SK-N-SH treated with all-trans-retinoic acid at 6 μM for 48 hours (cell line): ENCODE data around the gene CD4.

Experiments used
- ATAC-seq: fragments of 200-7000 bp; cut with Tn5 transposase; 3 replicates; pipeline ENCODE4 v1.9.1; 2020; ENCODE audit warnings: mild to moderate bottlenecking, moderate library complexity
- ARNTL ChIP-seq: fragments of 450-650 bp; formaldehyde crosslinking; IDR thresholded peaks from 2 replicates; pipeline ENCODE4 v1.5.0; 2020; ENCODE audit warnings: low read depth, mild to moderate bottlenecking, moderate library complexity, borderline replicate concordance
- BACH2 ChIP-seq: fragments of 250-450 bp; sonication (Bioruptor Pico); IDR thresholded peaks from 2 replicates; pipeline ENCODE4 v1.9.0; 2021; ENCODE audit warnings: mild to moderate bottlenecking, borderline replicate concordance
- CREB5 ChIP-seq: fragments of 250-450 bp; sonication (Bioruptor Pico); IDR thresholded peaks from 2 replicates; pipeline ENCODE4 v1.5.1; 2020; ENCODE audit warnings: low read depth, mild to moderate bottlenecking, moderate library complexity
- CSDC2 ChIP-seq: fragments of 250-450 bp; sonication (Bioruptor Pico); IDR thresholded peaks from 2 replicates; pipeline ENCODE4 v1.5.0; 2020; ENCODE audit warnings: mild to moderate bottlenecking, moderate library complexity
- ESRRG ChIP-seq: fragments of 250-450 bp; sonication (Bioruptor Pico); IDR thresholded peaks from 2 replicates; pipeline ENCODE4 v1.6.1; 2021; ENCODE audit warnings: mild to moderate bottlenecking
- ISL1 ChIP-seq: fragments of 250-450 bp; sonication (Bioruptor Pico); IDR thresholded peaks from 2 replicates; pipeline ENCODE4 v2.1.2; 2022; ENCODE audit warnings: mild to moderate bottlenecking, moderate library complexity
- OSR1 ChIP-seq: fragments of 250-450 bp; sonication (Bioruptor Pico); IDR thresholded peaks from 2 replicates; pipeline ENCODE4 v1.8.0; 2022; ENCODE audit warnings: moderate library complexity, mild to moderate bottlenecking, inconsistent platforms
- PATZ1 ChIP-seq: fragments of 250-450 bp; sonication (Bioruptor Pico); IDR thresholded peaks from 2 replicates; pipeline ENCODE4 v1.8.0; 2020; ENCODE audit warnings: mild to moderate bottlenecking, moderate library complexity, borderline replicate concordance
- PPARA ChIP-seq: fragments of 250-450 bp; sonication (Bioruptor Pico); IDR thresholded peaks from 2 replicates; pipeline ENCODE4 v1.5.0; 2020; ENCODE audit warnings: mild to moderate bottlenecking, borderline replicate concordance
- RARB ChIP-seq: fragments of 250-450 bp; sonication (Bioruptor Pico); IDR thresholded peaks from 2 replicates; pipeline ENCODE4 v1.8.0; 2021; ENCODE audit warnings: mild to moderate bottlenecking, moderate library complexity
- SNAI2 ChIP-seq: fragments of 250-450 bp; sonication (Bioruptor Pico); IDR thresholded peaks from 2 replicates; pipeline ENCODE4 v1.5.0; 2020; ENCODE audit warnings: mild to moderate bottlenecking, moderate library complexity
- TCF4 ChIP-seq: fragments of 250-450 bp; sonication (Bioruptor Pico); IDR thresholded peaks from 2 replicates; pipeline ENCODE4 v1.8.0; 2021; ENCODE audit warnings: mild to moderate bottlenecking, moderate library complexity, borderline replicate concordance
- TOX ChIP-seq: fragments of 250-450 bp; sonication (Bioruptor Pico); IDR thresholded peaks from 2 replicates; pipeline ENCODE4 v1.8.0; 2021; ENCODE audit warnings: mild to moderate bottlenecking, moderate library complexity, borderline replicate concordance
- ZC3H10 ChIP-seq: fragments of 250-450 bp; sonication (Bioruptor Pico); IDR thresholded peaks from 2 replicates; pipeline ENCODE4 v1.5.1; 2021; ENCODE audit warnings: mild to moderate bottlenecking, moderate library complexity
- ZFP3 ChIP-seq: fragments of 250-450 bp; sonication (Bioruptor Pico); IDR thresholded peaks from 2 replicates; pipeline ENCODE4 v1.5.0; 2020; ENCODE audit warnings: mild to moderate bottlenecking, moderate library complexity
- ZFP30 ChIP-seq: fragments of 450-650 bp; formaldehyde crosslinking; IDR thresholded peaks from 2 replicates; pipeline ENCODE4 v1.5.0; 2022; ENCODE audit warnings: mild to moderate bottlenecking, moderate library complexity
- ZNF565 ChIP-seq: fragments of 450-650 bp; formaldehyde crosslinking; conservative IDR thresholded peaks from 2 replicates; pipeline ENCODE4 v1.5.0; 2020; ENCODE audit warnings: low read depth, mild to moderate bottlenecking, moderate library complexity
- ZNF70 ChIP-seq: fragments of 450-650 bp; formaldehyde crosslinking; IDR thresholded peaks from 2 replicates; pipeline ENCODE4 v1.5.0; 2020; ENCODE audit warnings: mild to moderate bottlenecking, moderate library complexity
- ZNF8 ChIP-seq: fragments of 450-650 bp; formaldehyde crosslinking; IDR thresholded peaks from 2 replicates; pipeline ENCODE4 v1.5.0; 2020; ENCODE audit warnings: mild to moderate bottlenecking, moderate library complexity
- TF ChIP-seq, protein P1 (sequence below): fragments of 250-450 bp; sonication (Bioruptor Pico); IDR thresholded peaks from 2 replicates; pipeline ENCODE4 v1.8.0; 2021; ENCODE audit warnings: low read depth, mild to moderate bottlenecking, moderate library complexity, borderline replicate concordance
- TF ChIP-seq, protein P2 (sequence below): fragments of 250-450 bp; sonication (Bioruptor Pico); IDR thresholded peaks from 2 replicates; pipeline ENCODE4 v1.5.1; 2021; ENCODE audit warnings: mild to moderate bottlenecking, moderate library complexity

Gene CD4

GRCh38 chr12:6839482-6840201 lies 50.3 kb downstream of the CD4 start (continued):
- TF ChIP-seq CREB5 (CRISPR knock-in tag) (no peak), ARNTL (CRISPR knock-in tag) (no peak)

GRCh38 chr12:6840330-6840729 lies 51.0 kb downstream of the CD4 start:
- TF ChIP-seq ZFP30 (CRISPR knock-in tag) (no peak), ZNF70 (no peak), CREB5 (CRISPR knock-in tag) (no peak), ZC3H10 (CRISPR knock-in tag) (no peak), ZNF8 (CRISPR knock-in tag) (no peak), TCF4 (no peak), PPARA (no peak), SNAI2 (CRISPR knock-in tag) (no peak), ZNF565 (CRISPR knock-in tag) (no peak), TOX (no peak), ISL1 (CRISPR knock-in tag) (no peak), CSDC2 (no peak)
- TF ChIP-seq, all 23 proteins: peak for 0
- no peak for ATAC-seq

GRCh38 chr12:6840761-6841515 lies 51.6 kb downstream of the CD4 start, which contains the start of gene GNB3:
TSS of gene GNB3 (plus strand) at chr12:6840925. CDS start at chr12:6841288, 363 bp downstream.
- no peak for ATAC-seq

More at GRCh38 chr12:6840761-6841515, 51.6 kb downstream of the CD4 start, which contains the start of gene GNB3:
- TF ChIP-seq ZC3H10 (CRISPR knock-in tag) (no peak), ARNTL (CRISPR knock-in tag) (no peak), ZNF70 (no peak), ESRRG (no peak), RARB (no peak), OSR1 (CRISPR knock-in tag) (no peak), PATZ1 (no peak), ZNF565 (CRISPR knock-in tag) (no peak), SNAI2 (CRISPR knock-in tag) (no peak), CREB5 (CRISPR knock-in tag) (no peak), ISL1 (CRISPR knock-in tag) (no peak), ZFP3 (CRISPR knock-in tag) (no peak), TCF4 (no peak), CSDC2 (no peak), BACH2 (CRISPR knock-in tag) (no peak), TOX (no peak), PPARA (no peak), ZFP30 (CRISPR knock-in tag) (no peak)
- TF ChIP-seq, protein P1, sequence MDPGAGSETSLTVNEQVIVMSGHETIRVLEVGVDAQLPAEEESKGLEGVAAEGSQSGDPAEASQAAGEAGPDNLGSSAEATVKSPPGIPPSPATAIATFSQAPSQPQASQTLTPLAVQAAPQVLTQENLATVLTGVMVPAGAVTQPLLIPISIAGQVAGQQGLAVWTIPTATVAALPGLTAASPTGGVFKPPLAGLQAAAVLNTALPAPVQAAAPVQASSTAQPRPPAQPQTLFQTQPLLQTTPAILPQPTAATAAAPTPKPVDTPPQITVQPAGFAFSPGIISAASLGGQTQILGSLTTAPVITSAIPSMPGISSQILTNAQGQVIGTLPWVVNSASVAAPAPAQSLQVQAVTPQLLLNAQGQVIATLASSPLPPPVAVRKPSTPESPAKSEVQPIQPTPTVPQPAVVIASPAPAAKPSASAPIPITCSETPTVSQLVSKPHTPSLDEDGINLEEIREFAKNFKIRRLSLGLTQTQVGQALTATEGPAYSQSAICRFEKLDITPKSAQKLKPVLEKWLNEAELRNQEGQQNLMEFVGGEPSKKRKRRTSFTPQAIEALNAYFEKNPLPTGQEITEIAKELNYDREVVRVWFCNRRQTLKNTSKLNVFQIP (CRISPR knock-in tag) = no peak
- TF ChIP-seq, protein P2, sequence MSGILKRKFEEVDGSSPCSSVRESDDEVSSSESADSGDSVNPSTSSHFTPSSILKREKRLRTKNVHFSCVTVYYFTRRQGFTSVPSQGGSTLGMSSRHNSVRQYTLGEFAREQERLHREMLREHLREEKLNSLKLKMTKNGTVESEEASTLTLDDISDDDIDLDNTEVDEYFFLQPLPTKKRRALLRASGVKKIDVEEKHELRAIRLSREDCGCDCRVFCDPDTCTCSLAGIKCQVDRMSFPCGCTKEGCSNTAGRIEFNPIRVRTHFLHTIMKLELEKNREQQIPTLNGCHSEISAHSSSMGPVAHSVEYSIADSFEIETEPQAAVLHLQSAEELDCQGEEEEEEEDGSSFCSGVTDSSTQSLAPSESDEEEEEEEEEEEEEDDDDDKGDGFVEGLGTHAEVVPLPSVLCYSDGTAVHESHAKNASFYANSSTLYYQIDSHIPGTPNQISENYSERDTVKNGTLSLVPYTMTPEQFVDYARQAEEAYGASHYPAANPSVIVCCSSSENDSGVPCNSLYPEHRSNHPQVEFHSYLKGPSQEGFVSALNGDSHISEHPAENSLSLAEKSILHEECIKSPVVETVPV = no peak
